ENCODE data around the gene IRF6.

Gene IRF6

GRCh38 chr1:209755256-209755655 is 50.7 kb downstream of the IRF6 start:
- no peak for TF ChIP-seq CTCF (IDR thresholded peaks at IDR 0.05; ENCODE audit: low read depth, low read length, missing control alignments)
- in situ Hi-C loops (cut with HindIII; ENCODE audit: low pct_ligation_motif_present, low sequenced_read_pairs), result no loop called here
- Histone ChIP-seq H3K36me3 (replicated peaks) (no peaks in the 10 kb centered on the region), H3K27ac (no peak overlapping the region), H3K27me3 (replicated peaks) (no peaks in the 10 kb centered on the region), H3K4me3 (ENCODE audit: low read depth, low read length) (no peak overlapping the region)
- no peak for DNase-seq

DNA sequence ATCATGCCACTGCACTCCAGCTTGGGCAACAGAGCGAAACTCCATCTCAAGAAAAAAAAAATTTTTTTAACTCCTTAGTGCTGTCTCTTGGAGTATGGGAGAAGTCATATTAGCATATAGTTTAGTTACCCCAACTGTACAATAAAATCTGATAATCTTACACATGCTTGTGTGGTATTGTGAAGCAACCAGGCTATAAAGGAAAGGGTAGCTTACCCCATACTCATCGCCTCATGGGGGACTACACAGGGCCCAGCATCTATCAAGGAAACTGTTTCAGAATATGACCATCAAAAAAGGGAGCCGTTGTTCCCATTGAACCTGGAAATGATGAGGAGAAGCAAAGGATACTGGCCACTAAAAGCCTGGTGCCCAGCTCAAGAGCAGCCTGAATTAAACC is 53.1 kb downstream of the IRF6 start:
- in situ Hi-C loops (cut with HindIII; ENCODE audit: low pct_ligation_motif_present, low sequenced_read_pairs), result no loop called here
- TF ChIP-seq CTCF (IDR thresholded peaks at IDR 0.05; ENCODE audit: low read depth, low read length, missing control alignments), result no peak
- no peak for DNase-seq
- no peak overlapping the region for H3K4me3 ChIP-seq (ENCODE audit: low read depth, low read length)
- no peak overlapping the region for H3K27ac ChIP-seq
- H3K36me3 ChIP-seq (replicated peaks), result no peaks in the 10 kb centered on the region
- no peaks in the 10 kb centered on the region for H3K27me3 ChIP-seq (replicated peaks)

- Histone ChIP-seq H3K27me3 (replicated peaks) (no peaks in the 10 kb centered on the region), H3K4me3 (ENCODE audit: low read depth, low read length) (no peak overlapping the region), H3K36me3 (replicated peaks) (no peaks in the 10 kb centered on the region), H3K27ac (no peak overlapping the region)
- in situ Hi-C loops (cut with HindIII; ENCODE audit: low pct_ligation_motif_present, low sequenced_read_pairs), result no loop called here
- TF ChIP-seq CTCF (IDR thresholded peaks at IDR 0.05; ENCODE audit: low read depth, low read length, missing control alignments), result no peak
- no peak for DNase-seq
These were observed 54.2 kb downstream of the IRF6 start for GRCh38 chr1:209751627-209752231.

DNA sequence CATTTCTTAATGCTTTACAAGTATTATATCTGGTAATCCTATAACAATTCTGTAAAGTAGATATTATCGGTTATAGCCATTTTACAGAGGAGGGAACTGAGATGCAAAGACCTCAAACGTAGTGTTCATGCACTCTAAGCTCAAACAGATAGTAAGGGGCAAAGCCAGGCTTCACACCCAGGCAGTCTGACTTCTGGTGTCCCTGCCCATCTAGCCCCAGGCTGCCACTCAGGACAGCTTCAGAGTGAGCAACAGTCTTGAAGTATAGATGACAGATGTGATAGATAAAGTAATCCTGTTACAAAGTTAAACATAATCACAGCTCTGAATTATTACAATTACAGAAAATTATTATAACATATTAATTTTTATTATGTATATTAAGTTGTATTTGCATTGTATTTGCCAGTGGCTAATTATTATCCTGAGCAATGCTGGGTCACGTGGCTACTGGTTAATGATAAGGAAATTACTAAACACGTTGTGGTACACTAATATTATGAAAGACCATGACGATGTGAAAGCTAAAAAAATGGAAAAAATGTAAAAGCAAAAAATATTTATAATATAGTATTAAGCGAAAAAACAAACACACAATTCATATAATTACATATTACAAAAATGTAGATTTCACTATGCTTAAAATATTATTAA is 56.1 kb downstream of the IRF6 start:
- H3K27ac ChIP-seq, result no peak overlapping the region
- in situ Hi-C loops (cut with HindIII; ENCODE audit: low pct_ligation_motif_present, low sequenced_read_pairs), result no loop called here

DNA sequence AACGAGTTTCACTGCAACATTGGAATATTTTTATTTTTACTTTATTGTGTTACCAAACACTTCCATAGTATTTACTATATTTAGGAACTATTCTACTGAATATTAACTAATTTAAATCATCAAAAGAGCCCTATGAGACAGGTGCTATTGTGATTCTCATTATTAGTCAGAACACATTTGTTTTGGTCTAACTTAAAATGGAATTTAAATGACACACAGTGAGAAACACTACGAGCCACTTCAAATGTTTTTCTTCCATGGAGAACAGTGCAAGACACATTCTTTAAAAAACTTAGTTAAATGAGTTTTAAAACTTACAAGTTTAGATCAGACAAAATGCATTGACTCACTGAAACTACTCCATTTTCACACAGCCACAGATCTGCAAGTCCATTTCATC is 56.7 kb downstream of the IRF6 start:
- Histone ChIP-seq H3K36me3 (replicated peaks) (no peaks in the 10 kb centered on the region), H3K27ac (no peak overlapping the region), H3K4me3 (ENCODE audit: low read depth, low read length) (no peak overlapping the region), H3K27me3 (replicated peaks) (no peaks in the 10 kb centered on the region)
- no peak for DNase-seq
- in situ Hi-C loops (cut with HindIII; ENCODE audit: low pct_ligation_motif_present, low sequenced_read_pairs), result no loop called here
- no peak for TF ChIP-seq CTCF (IDR thresholded peaks at IDR 0.05; ENCODE audit: low read depth, low read length, missing control alignments)

More for the DNA sequence above, 56.1 kb downstream of the IRF6 start:
- H3K27me3 ChIP-seq (replicated peaks), result no peaks in the 10 kb centered on the region
- no peak overlapping the region for H3K4me3 ChIP-seq (ENCODE audit: low read depth, low read length)
- DNase-seq, result no peak
- no peaks in the 10 kb centered on the region for H3K36me3 ChIP-seq (replicated peaks)
- TF ChIP-seq CTCF (IDR thresholded peaks at IDR 0.05; ENCODE audit: low read depth, low read length, missing control alignments), result no peak

- peak; percentile 3 for TF ChIP-seq CTCF (IDR thresholded peaks at IDR 0.05; ENCODE audit: low read depth, low read length, missing control alignments)
- Histone ChIP-seq H3K4me3 (ENCODE audit: low read depth, low read length) (no peak overlapping the region), H3K27me3 (replicated peaks) (no peaks in the 10 kb centered on the region), H3K36me3 (replicated peaks) (no peaks in the 10 kb centered on the region), H3K27ac (no peak overlapping the region)
- in situ Hi-C loops (cut with HindIII; ENCODE audit: low pct_ligation_motif_present, low sequenced_read_pairs), result no loop called here
- DNase-seq, result no peak
These were observed 57.3 kb downstream of the IRF6 start for GRCh38 chr1:209748620-209749019.

All from brain microvascular endothelial cell (primary cell).